Measurements from ENCODE around the gene DBN1.
"Not testable (repeated sequence)": the region's sequence is repeated elsewhere in the genome, so short reads cannot be mapped to it uniquely, and the experiment has no call there.

The DBN1 gene

GRCh38 chr5:177428574-177429217 is 44.7 kb downstream of the DBN1 start:
- Mint-ChIP-seq H3K9me3 (no peaks in the 10 kb centered on the region), H3K4me1 (ENCODE audit: low read depth) (peaks cover 75% of the 10 kb centered on the region), H3K4me3 (peak overlapping the region; percentile 83), H3K27me3 (no peaks in the 10 kb centered on the region), H3K36me3 (ENCODE audit: low read depth) (peaks cover 48% of the 10 kb centered on the region), H3K27ac (peak overlapping the region; percentile 96)
- intact Hi-C loops (cut with micrococcal nuclease) = no loop called here

DNA sequence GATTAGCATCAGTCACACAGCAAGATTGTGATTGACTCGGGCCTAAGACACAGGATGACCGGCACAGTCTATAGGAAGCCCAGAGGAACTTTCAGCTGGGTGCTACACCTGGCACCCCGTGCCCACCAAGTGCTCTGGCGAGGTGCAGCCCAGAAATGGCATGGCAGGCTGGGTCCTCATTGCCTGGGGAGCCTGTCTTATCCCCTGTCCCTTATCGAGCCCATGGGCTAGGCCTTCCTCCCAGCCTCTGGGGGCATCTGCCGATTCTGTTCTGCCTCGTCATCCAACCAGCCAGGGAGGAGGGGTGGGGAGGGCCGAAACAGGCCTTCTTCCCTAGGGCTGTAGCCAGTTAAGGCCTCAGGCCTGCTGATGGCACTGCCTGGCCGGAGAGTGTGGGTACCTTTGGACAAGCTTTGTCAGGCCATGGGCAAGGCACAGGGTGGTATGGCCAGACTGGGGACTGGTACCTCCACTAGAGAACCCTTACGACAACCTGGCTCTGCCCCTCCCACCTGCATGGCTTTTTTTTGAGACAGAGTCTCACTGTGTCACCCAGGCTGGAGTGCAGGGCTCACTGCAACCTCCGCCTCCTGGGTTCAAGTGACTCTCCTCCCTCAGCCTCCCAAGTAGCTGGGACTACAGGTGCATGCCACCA is 45.4 kb downstream of the DBN1 start:
- Mint-ChIP-seq H3K4me1 (ENCODE audit: low read depth) (peaks cover 68% of the 10 kb centered on the region), H3K27ac (peak overlapping the region; percentile 96), H3K36me3 (ENCODE audit: low read depth) (peaks cover 41% of the 10 kb centered on the region), H3K4me3 (peak overlapping the region; percentile 83), H3K9me3 (no peaks in the 10 kb centered on the region), H3K27me3 (no peaks in the 10 kb centered on the region)
- intact Hi-C loops (cut with micrococcal nuclease) = no loop called here

- Mint-ChIP-seq H3K4me1 (ENCODE audit: low read depth) (peaks cover 65% of the 10 kb centered on the region), H3K4me3 (peak overlapping the region; percentile 83), H3K27ac (peak overlapping the region; percentile 96), H3K36me3 (ENCODE audit: low read depth) (peaks cover 34% of the 10 kb centered on the region), H3K27me3 (no peaks in the 10 kb centered on the region), H3K9me3 (no peaks in the 10 kb centered on the region)
- intact Hi-C loops (cut with micrococcal nuclease) = no loop called here
These were observed 46.1 kb downstream of the DBN1 start for GRCh38 chr5:177427211-177427822.

DNA sequence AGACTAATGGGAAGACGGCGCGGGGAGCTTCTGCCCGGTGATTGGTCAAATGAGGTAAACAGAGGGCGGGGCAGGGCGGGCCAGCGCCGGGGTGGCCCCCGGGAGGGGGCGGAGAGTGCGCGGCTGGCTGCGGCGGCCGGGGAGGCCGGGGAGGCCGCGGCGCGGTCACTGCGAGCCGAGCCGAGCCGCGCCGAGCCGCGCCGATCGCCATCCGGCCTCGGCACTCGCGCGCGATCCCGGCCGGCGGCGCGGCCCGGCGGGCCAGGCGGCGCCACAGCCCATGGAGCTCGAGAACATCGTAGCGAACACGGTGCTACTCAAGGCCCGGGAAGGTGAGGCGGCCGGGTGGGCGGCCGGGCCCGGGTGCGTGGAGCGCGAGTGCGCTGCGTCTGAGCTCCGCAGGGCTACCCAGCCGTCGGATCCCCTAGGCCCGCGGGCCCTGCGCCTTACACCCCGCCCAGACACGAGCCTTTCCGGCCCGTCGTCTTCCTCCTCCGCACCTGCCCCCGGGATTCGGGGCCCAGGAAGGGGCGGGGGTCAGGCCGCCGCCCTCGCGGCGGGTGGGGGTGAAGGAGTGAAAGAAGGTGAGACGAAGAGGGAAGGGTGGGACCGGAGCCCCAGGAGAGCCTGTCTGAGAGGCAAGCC is 46.7 kb downstream of the DBN1 start, which contains the start of gene GRK6:
TSS of gene GRK6 (plus strand) at position 111 of the 645 bp plus-strand sequence. CDS start at position 281, 170 bp downstream.
- no peaks in the 10 kb centered on the region for H3K9me3 Mint-ChIP-seq
- intact Hi-C loops (cut with micrococcal nuclease) = loop anchor here (1.0 kb wide), 1 partner anchor 10 kb away; no protein-coding TSS in a partner anchor
- peak within 1 kb of the TSS; percentile 86 for H3K4me3 Mint-ChIP-seq
- H3K4me1 Mint-ChIP-seq (ENCODE audit: low read depth) = peaks cover 59% of the 10 kb centered on the region
- peaks cover 28% of the 10 kb centered on the region for H3K36me3 Mint-ChIP-seq (ENCODE audit: low read depth)
- H3K27ac Mint-ChIP-seq = peak within 1 kb of the TSS; percentile 96
- no peaks in the 10 kb centered on the region for H3K27me3 Mint-ChIP-seq

DNA sequence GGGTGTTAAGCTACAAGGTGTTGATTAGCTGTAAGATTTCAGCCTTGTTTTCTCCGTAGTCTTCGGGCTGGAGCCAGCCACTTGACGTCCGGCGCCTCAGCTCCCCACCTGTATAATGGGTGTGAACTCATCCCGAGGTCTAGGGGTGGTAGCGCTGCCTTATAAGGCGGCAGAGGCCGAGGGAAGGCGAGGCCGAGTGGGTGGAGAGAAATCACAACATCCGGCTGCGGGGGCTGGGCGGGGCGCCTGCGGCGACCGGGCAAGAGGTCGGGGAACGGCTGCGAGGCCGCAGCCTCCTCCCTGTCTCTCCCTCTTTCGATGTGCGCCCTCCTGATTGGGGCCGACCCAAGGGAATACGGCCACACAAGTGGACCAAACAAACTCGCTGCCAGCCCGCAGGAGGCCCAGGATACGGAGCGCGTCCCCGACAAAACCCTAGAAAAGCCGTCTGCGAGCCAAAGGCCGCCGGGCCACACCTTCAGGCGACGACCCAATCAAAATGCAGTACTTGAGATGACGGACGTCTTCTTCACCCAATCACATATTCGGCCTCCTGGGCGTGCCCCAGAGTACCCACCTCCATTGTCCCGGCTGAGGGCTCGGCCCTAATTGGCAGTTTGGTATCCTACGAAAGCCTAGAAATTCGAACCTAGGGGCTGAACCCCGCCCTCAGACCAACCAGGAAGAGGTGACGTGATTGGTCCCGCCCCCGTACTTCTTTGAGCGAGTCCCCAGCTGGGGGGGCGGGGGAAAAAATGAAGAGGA is 47.5 kb downstream of the DBN1 start:
- H3K4me3 Mint-ChIP-seq = peak overlapping the region; percentile 86
- H3K4me1 Mint-ChIP-seq (ENCODE audit: low read depth) = peaks cover 54% of the 10 kb centered on the region
- H3K9me3 Mint-ChIP-seq = no peaks in the 10 kb centered on the region
- no peaks in the 10 kb centered on the region for H3K27me3 Mint-ChIP-seq
- H3K36me3 Mint-ChIP-seq (ENCODE audit: low read depth) = peaks cover 20% of the 10 kb centered on the region
- peak overlapping the region; percentile 96 for H3K27ac Mint-ChIP-seq
- intact Hi-C loops (cut with micrococcal nuclease) = loop anchor here (1.0 kb wide), 1 partner anchor 10 kb away; no protein-coding TSS in a partner anchor

DNA sequence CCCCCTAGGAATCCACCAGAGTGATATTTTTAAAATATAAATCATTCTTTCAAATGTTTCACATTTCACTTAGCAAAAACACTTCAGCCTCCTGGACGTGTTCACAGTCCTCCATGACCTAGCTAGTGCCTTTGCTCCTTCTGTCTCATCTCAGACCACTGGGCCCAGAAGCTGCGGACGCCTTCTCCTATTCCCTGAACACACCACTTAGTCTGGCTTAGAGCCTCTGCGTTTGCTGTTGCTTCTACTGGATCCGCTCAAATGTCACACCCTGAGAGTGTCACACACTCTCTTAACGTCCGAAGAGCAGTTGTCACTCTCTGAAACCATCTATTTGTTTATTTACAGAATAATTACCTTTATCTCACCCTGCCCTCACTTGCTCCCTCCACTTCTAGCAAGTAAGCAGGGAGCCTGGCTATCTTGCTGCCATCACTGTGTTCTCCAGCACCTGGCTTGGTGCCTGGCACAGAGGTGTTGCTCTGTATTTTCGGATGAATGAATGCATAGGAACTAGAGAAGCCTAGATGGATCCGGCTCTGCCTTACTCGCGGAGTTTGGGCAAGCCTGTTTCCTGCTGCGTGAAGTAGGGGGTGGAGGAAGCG is 48.1 kb downstream of the DBN1 start:
- H3K27ac Mint-ChIP-seq = peak overlapping the region; percentile 96
- peak overlapping the region; percentile 86 for H3K4me3 Mint-ChIP-seq
- H3K36me3 Mint-ChIP-seq (ENCODE audit: low read depth) = peaks cover 14% of the 10 kb centered on the region
- H3K4me1 Mint-ChIP-seq (ENCODE audit: low read depth) = peaks cover 53% of the 10 kb centered on the region
- intact Hi-C loops (cut with micrococcal nuclease) = no loop called here
- H3K27me3 Mint-ChIP-seq = no peaks in the 10 kb centered on the region
- no peaks in the 10 kb centered on the region for H3K9me3 Mint-ChIP-seq

DNA sequence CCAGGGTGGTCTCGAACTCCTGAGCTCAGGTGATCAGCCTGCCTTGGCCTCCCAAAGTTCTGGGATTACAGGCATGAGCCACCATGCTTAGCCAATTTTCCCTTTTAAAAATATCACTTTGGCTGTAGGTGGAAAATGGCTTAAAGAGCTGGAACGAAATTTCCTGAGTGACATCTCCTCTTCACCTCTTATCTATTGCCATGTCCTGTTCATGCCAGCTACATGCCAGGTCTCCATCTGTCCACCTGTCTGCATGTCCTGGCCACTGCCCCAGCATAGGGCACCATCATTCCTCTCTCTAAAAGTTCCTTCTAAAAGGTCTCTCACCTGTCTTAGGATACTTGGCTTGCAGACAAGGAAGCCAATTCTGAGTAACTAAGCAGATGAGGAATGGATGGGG is 49.8 kb downstream of the DBN1 start:
- Mint-ChIP-seq H3K4me3 (no peak overlapping the region), H3K9me3 (no peaks in the 10 kb centered on the region), H3K4me1 (ENCODE audit: low read depth) (peaks cover 44% of the 10 kb centered on the region), H3K27me3 (no peaks in the 10 kb centered on the region), H3K36me3 (ENCODE audit: low read depth) (peaks cover 7% of the 10 kb centered on the region), H3K27ac (no peak overlapping the region)
- intact Hi-C loops (cut with micrococcal nuclease) = no loop called here

DNA sequence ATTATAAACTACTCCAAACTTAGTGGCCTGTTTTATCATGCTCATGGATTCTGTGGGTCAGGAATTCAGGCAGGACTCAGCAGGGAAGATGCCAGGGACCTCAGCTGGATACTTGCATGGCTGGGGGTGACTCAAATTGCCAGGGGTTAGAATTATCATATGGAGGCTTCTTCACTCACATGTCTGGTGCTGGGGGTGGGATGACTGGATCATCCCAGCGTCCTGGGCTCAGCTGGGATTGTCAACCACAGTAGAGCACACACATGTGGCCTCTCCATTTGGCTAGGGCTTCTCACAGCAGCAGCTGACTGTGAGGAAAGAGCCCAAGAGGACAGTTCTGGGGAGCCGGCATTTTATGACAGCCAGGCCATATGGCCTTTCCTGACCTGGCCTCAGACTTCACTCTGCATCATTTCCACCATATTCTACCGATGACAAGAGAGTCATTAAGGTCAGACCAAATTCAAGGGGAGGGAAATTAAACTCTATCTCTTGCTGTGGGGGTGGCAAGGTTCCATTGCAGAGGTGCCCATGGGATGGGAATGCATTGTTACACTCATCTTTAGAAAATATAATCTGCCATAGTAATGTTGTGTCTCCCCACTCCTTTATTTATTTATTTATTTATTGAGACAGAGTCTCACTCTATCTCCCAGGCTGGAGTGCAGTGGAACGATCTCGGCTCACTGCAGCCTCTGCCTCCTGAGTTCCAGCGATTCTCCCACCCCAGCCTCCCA is 52.2 kb downstream of the DBN1 start:
- Mint-ChIP-seq H3K27me3 (no peaks in the 10 kb centered on the region), H3K9me3 (no peaks in the 10 kb centered on the region), H3K36me3 (ENCODE audit: low read depth) (no peaks in the 10 kb centered on the region), H3K4me3 (no peak overlapping the region), H3K4me1 (ENCODE audit: low read depth) (peaks cover 44% of the 10 kb centered on the region), H3K27ac (no peak overlapping the region)
- intact Hi-C loops (cut with micrococcal nuclease) = no loop called here

DNA sequence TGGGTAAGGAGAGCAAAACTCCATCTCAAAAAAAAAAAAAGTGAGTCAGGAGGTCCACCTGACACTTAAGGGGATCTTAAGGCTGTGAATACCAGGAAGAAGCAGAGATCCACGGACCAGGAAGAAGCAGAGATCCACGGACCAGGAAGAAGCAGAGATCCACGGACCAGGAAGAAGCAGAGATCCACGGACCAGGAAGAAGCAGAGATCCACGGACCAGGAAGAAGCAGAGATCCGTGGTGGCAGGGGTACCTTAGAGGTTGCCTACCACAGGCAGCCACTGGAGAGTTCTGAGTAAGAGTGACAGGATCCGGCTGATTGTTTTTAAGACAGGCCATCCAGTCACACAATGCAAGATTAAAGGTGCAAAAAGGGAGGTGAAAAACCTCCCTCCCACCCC is 53.0 kb downstream of the DBN1 start:
- H3K36me3 Mint-ChIP-seq (ENCODE audit: low read depth); H3K27me3 Mint-ChIP-seq; H3K27ac Mint-ChIP-seq; H3K9me3 Mint-ChIP-seq; intact Hi-C loops (cut with micrococcal nuclease); H3K4me3 Mint-ChIP-seq: not testable (repeated sequence)
- H3K4me1 Mint-ChIP-seq (ENCODE audit: low read depth) = peaks cover 40% of the 10 kb centered on the region

DNA sequence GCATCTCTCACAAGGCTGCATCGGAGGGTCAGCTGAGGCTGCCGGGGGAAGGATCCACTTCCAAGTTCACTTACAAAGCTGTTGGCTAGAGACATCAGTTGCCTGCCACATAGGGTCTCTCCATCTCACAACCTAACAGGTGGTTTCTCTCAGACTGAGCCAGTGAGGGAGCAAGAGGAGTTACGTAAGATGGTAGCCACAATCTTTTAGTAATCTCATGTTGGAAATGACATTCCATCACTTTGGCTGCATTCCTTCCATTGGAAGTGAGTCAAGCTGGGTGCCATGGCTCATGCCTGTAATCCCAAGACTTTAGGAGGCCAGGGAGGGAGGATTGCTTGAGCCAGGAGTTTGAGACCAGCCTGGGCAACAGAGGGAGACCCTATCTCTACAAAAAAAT is 54.4 kb downstream of the DBN1 start:
- intact Hi-C loops (cut with micrococcal nuclease) = no loop called here
- Mint-ChIP-seq H3K4me3 (no peak overlapping the region), H3K4me1 (ENCODE audit: low read depth) (peaks cover 44% of the 10 kb centered on the region), H3K36me3 (ENCODE audit: low read depth) (no peaks in the 10 kb centered on the region), H3K9me3 (no peaks in the 10 kb centered on the region), H3K27ac (no peak overlapping the region), H3K27me3 (no peaks in the 10 kb centered on the region)

GRCh38 chr5:177417081-177417480 is 56.4 kb downstream of the DBN1 start:
- Mint-ChIP-seq H3K27ac (peak overlapping the region; percentile 80), H3K4me1 (ENCODE audit: low read depth) (peaks cover 56% of the 10 kb centered on the region)
- intact Hi-C loops (cut with micrococcal nuclease); H3K36me3 Mint-ChIP-seq (ENCODE audit: low read depth); H3K27me3 Mint-ChIP-seq; H3K4me3 Mint-ChIP-seq; H3K9me3 Mint-ChIP-seq: not testable (repeated sequence)

DNA sequence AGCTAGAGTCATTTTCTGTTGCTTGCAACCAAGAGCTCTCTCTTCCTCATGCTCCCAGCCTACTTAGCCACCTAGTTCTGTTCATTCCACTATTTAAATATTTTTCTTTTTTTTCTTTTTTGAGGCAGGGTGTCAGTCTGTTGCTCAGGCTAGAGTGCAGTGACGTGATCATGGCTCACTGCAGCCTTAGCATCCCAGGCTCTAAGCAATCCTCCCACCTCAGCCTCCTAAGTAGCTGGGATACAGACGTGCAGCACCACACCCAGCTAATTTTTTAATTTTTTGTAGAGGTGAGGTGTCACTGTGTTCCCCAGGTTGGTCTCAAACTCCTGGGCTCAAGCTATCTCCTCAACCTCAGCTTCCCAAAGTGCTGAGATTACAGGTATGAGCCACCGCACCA is 59.0 kb downstream of the DBN1 start:
- H3K4me1 Mint-ChIP-seq (ENCODE audit: low read depth) = peaks cover 47% of the 10 kb centered on the region
- no peaks in the 10 kb centered on the region for H3K9me3 Mint-ChIP-seq
- H3K27me3 Mint-ChIP-seq = peaks cover 1% of the 10 kb centered on the region
- no peak overlapping the region for H3K4me3 Mint-ChIP-seq
- H3K36me3 Mint-ChIP-seq (ENCODE audit: low read depth) = no peaks in the 10 kb centered on the region
- no peak overlapping the region for H3K27ac Mint-ChIP-seq
- intact Hi-C loops (cut with micrococcal nuclease) = no loop called here

Data from dendritic cell treated with granulocyte-macrophage colony-stimulating factor and Interleukin-4, amounts not matched to agents 40 ng/mL and 50 ng/mL, for 4 days (primary cell).